ENCODE data around the gene PRKCH. TPM values are rescaled to one million over a fixed set of nuclear protein-coding genes. Genes with fewer than 3 reads are reported as not detected.

The PRKCH gene
- total RNA-seq, 6 experiments from 2014 or later = 5.0 to 12.1 (median 8.8) TPM

- Histone ChIP-seq H3K4me3 (no peak overlapping the region), H3K9me3 (no peaks in the 10 kb centered on the region), H3K27me3 (no peaks in the 10 kb centered on the region), H3K27ac (no peak overlapping the region), H3K36me3 (no peaks in the 10 kb centered on the region), H3K4me1 (no peaks in the 10 kb centered on the region)
- intact Hi-C loops (cut with DNase I) = no loop called here
- no peak for DNase-seq
- no peak for TF ChIP-seq POLR2A (IDR thresholded peaks at IDR 0.05)
- TF ChIP-seq CTCF (IDR thresholded peaks at IDR 0.05) = no peak
- 78% methylated on average over 3 of the region's 6 CpGs for WGBS (ENCODE audit: insufficient coverage, low coverage, low lambda C conversion rate, missing lambda C conversion rate)
- ATAC-seq = no peak
Observed at GRCh38 chr14:61395115-61395725, 73.8 kb downstream of the PRKCH start.

GRCh38 chr14:61396279-61396678 lies 74.9 kb downstream of the PRKCH start:
- H3K27me3 ChIP-seq = no peaks in the 10 kb centered on the region
- no peaks in the 10 kb centered on the region for H3K4me1 ChIP-seq
- ATAC-seq (no peak), DNase-seq (no peak)
- intact Hi-C loops (cut with DNase I) = no loop called here
- H3K27ac ChIP-seq = no peak overlapping the region
- H3K36me3 ChIP-seq = no peaks in the 10 kb centered on the region
- WGBS (ENCODE audit: insufficient coverage, low coverage, low lambda C conversion rate, missing lambda C conversion rate) = 50% methylated on average over 1 of the region's 1 CpG
- no peaks in the 10 kb centered on the region for H3K9me3 ChIP-seq
- TF ChIP-seq POLR2A (IDR thresholded peaks at IDR 0.05) (no peak), CTCF (IDR thresholded peaks at IDR 0.05) (no peak)
- no peak overlapping the region for H3K4me3 ChIP-seq

- no peak for ATAC-seq
- no peaks in the 10 kb centered on the region for H3K9me3 ChIP-seq
- H3K36me3 ChIP-seq = no peaks in the 10 kb centered on the region
- H3K4me1 ChIP-seq = no peaks in the 10 kb centered on the region
- TF ChIP-seq POLR2A (IDR thresholded peaks at IDR 0.05) (no peak), CTCF (IDR thresholded peaks at IDR 0.05) (no peak)
- no peak for DNase-seq
- WGBS (ENCODE audit: insufficient coverage, low coverage, low lambda C conversion rate, missing lambda C conversion rate) = 67% methylated on average over 3 of the region's 3 CpGs
- H3K4me3 ChIP-seq = no peak overlapping the region
- intact Hi-C loops (cut with DNase I) = no loop called here
- no peak overlapping the region for H3K27ac ChIP-seq
- no peaks in the 10 kb centered on the region for H3K27me3 ChIP-seq
Observed at GRCh38 chr14:61396694-61397093, 75.3 kb downstream of the PRKCH start.

GRCh38 chr14:61397615-61398014 lies 76.2 kb downstream of the PRKCH start:
- H3K27me3 ChIP-seq = no peaks in the 10 kb centered on the region
- TF ChIP-seq CTCF (IDR thresholded peaks at IDR 0.05) (no peak), POLR2A (IDR thresholded peaks at IDR 0.05) (no peak)
- no peaks in the 10 kb centered on the region for H3K36me3 ChIP-seq
- ATAC-seq (no peak), DNase-seq (no peak)
- H3K4me1 ChIP-seq = no peaks in the 10 kb centered on the region
- no peaks in the 10 kb centered on the region for H3K9me3 ChIP-seq
- WGBS (ENCODE audit: insufficient coverage, low coverage, low lambda C conversion rate, missing lambda C conversion rate) = 63% methylated on average over 3 of the region's 3 CpGs
- no peak overlapping the region for H3K27ac ChIP-seq
- no peak overlapping the region for H3K4me3 ChIP-seq
- intact Hi-C loops (cut with DNase I) = no loop called here

- intact Hi-C loops (cut with DNase I) = no loop called here
- no peak for DNase-seq
- no peak for ATAC-seq
- WGBS (ENCODE audit: insufficient coverage, low coverage, low lambda C conversion rate, missing lambda C conversion rate) = 68% methylated on average over 2 of the region's 2 CpGs
- no peaks in the 10 kb centered on the region for H3K27me3 ChIP-seq
- H3K4me3 ChIP-seq = no peak overlapping the region
- TF ChIP-seq POLR2A (IDR thresholded peaks at IDR 0.05) (no peak), CTCF (IDR thresholded peaks at IDR 0.05) (no peak)
- H3K9me3 ChIP-seq = no peaks in the 10 kb centered on the region
- H3K27ac ChIP-seq = no peak overlapping the region
- H3K4me1 ChIP-seq = no peaks in the 10 kb centered on the region
- H3K36me3 ChIP-seq = no peaks in the 10 kb centered on the region
Observed at GRCh38 chr14:61398221-61398620, 76.8 kb downstream of the PRKCH start.
